Stimulated activated CD8-positive, alpha-beta memory T cell treated with anti-CD3 and anti-CD28 coated beads, Interleukin-15, amount 100 ng/mL, for 24 hours (primary cell): Measurements from ENCODE around the gene ZNF136.

Experiments
- DNase-seq: peaks from one replicate; pipeline ENCODE4 v3.0.0-alpha.2; 2020; ENCODE audit warnings: low read depth

ZNF136 gene

DNA sequence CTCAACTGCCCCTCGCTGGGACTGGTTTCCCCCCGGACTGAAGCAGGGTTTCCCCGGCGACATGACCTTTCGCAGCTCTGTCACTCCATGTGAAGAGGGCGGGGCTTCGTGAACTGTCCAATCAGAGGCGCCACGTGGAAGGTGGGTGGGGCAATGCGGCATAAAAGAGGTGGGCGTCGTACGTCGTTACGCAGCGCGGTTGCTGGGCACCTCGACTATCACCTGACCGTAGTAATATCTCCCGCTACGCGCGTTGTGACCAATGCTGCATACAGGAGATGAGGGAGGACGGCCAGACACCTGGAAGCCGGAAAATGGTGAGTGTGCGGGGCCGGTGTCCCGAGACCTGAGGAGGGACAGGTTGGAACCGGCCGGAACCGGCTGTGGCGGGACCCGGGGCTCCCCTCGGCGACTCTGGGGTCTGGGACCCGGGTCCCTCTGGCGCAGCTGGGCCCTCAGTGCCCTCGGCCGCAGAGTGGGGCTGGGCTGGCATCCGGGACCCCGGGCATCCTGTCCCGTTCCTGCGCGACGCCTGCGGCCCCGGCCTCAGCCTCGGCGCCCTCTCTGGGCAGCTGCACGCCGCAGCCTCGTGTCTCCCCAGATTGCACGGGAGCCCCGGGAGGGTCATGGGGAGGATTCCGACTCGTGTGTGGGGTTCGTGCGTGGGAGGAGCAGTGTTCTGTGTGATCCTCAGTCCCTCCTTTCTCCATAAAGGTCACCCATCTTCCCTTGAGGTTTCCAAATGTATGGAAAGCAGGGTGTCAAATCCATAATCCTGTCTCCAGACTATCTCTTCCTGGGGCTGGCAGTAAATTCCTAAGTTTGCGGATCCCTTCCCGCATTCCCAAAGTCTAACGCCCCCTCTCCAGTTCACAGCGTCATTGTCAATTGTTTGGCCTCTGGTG, 32.2 kb downstream of the ZNF136 start:
- DNase-seq: peak; percentile 39

GRCh38 chr19:12198136-12198535, 35.2 kb downstream of the ZNF136 start:
- no peak for DNase-seq

DNA sequence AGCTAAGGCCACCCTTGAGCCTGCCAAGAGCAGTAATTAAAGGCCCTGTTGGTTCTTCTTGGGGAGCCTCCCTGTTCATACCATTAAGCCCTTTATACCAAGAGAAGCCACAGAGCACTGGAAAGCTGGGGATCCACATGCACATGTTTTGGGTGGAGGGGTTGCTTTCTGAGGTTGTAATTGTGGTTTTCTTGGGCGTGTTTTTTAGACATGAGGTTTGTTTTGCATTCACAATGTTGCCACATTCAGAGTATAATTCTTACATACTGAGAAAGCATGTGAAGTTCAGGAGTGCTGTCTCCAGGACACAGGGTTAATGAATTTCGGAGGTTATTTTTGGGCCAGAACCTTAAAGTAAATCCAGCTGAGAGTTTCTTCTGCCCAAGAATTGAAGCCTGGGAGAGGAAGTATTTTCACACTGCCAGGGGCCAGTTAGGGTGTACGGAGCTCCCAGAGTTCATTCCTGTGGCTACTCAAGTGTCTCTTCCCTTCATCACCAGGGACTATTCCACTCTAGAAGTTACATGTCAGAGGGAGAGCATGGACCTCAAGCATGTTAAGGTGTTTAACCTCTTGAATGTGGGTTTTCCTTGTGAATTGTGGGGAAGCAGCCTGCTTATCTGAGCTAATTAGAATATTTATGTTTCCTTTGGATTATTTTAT, 37.0 kb downstream of the ZNF136 start:
- no peak for DNase-seq

DNA sequence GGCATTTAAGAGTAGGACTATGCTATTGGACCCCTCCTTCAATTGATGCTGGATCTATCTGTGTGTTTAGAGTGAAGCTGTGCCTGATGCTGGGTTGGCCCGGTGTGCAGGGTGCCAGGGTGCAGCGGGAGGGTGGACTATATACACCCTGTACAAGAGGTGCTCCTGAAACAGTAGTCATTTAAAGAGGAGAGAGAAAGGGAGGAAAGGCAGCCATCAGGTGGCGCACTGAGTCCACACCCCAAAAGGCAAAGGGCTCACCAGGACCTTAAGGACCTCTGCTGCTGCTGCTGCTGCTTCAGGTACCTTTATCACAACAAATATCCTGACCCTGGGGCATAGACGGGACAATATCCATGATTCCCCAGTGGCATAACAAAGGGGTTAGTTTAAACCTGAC, 39.4 kb downstream of the ZNF136 start:
- no peak for DNase-seq

GRCh38 chr19:12205296-12205695, 42.4 kb downstream of the ZNF136 start:
- no peak for DNase-seq

- DNase-seq: no peak
Observed at GRCh38 chr19:12208221-12208620, 45.3 kb downstream of the ZNF136 start.

- no peak for DNase-seq
Observed at GRCh38 chr19:12217332-12217731, 54.4 kb downstream of the ZNF136 start.

GRCh38 chr19:12222980-12223630, 60.2 kb downstream of the ZNF136 start:
- DNase-seq: no peak

DNA sequence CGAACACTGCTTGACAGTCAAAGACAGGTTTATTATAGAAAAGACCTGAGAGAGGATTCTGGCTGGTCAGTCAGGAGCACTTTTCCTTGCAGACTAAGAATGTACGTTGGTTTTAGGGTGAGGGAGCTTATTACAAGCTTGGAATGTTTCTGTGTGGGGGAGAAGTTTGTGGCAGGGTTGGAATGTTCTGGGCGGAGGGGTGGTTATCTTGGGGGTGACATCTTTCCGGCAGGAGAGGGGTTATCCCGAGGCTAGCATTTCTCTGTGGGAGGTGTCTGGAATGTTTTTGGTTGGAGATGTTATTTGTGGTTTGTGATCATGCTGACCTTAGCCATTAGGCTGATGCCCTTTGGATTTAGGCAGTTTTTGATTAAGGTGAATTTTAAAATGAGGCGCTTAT, 61.8 kb downstream of the ZNF136 start:
- DNase-seq: no peak

GRCh38 chr19:12229990-12230389, 67.1 kb downstream of the ZNF136 start:
- DNase-seq: no peak

GRCh38 chr19:12230751-12231733, 68.1 kb downstream of the ZNF136 start:
- DNase-seq: no peak

DNA sequence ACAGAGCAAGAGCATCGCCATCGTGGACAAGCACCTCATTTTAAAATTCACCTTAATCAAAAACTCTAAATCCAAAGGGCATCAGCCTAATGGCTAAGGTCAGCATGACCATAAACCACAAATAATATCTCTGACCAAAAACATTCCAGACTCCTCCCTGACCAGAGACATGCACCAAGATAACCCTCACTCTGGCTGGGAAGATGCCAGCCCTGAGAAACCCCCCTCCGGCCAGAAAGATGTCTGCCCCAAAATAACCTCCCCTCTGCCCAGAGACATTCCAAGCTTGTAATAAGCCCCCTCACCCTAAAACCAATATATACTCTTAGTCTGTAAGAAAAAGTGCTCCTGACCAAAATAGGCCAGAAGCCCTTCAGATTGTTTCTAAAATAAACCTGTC, 70.1 kb downstream of the ZNF136 start:
- DNase-seq: no peak

DNA sequence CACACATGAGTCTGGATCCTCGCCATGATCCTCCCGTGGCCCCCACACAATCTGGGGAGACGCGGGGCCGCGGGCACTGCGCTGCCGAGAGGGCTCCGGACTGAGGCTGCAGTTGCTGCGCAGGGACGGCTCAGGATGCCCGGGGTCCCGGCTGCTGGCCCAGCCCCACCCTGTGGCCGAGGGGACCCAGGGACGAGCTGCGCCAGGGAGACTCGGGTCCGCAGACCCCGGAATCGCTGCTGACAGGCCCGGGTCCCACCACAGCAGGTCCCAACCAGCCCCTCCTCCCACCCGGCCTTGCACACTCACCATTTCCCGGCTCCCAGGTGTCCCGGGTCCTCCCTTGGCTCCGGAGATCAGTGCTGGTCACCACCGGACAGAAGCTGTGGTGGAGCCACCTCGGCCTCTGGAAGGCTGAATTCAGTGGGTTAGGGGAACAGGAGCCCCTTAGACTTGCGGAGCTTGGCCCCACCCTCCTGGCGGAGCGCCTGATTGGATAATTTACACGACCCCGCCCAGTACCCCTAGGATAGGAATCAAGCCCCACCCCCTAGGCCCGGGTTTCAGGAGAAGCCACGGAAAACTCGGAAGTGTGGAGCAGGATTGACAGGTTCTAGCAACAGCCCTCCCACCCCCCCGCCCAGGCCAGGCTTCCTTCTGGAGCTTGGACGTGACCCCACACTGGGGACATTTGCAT, 74.4 kb downstream of the ZNF136 start:
- no peak for DNase-seq
